ENCODE results near the gene ZBTB37. TPM values are rescaled to one million over a fixed set of nuclear protein-coding genes. Genes with fewer than 3 reads are reported as not detected.
A peak's percentile ranks its signal among the peaks of the same experiment; 100 is the strongest.
"Not testable (repeated sequence)": the region's sequence is repeated elsewhere in the genome, so short reads cannot be mapped to it uniquely, and the experiment has no call there.

ZBTB37 gene
- total RNA-seq, 1 experiment from 2014 or later: 6.1 TPM

GRCh38 chr1:173871500-173871899 is 3.3 kb downstream of the ZBTB37 start:
- Histone ChIP-seq H3K27me3 (ENCODE audit: control insufficient read depth, insufficient read depth, low read length) (no peaks in the 10 kb centered on the region), H3K36me3 (replicated peaks; ENCODE audit: control insufficient read depth, insufficient read depth, low read length) (peaks cover 10% of the 10 kb centered on the region), H3K4me3 (ENCODE audit: insufficient read depth, low read depth, low read length) (no peak overlapping the region)
- no peak for DNase-seq

- no peak for DNase-seq
- Histone ChIP-seq H3K36me3 (replicated peaks; ENCODE audit: control insufficient read depth, insufficient read depth, low read length) (peaks cover 3% of the 10 kb centered on the region; the same call in 1 of the 2 replicates), H3K4me3 (ENCODE audit: insufficient read depth, low read depth, low read length) (no peak overlapping the region), H3K27me3 (ENCODE audit: control insufficient read depth, insufficient read depth, low read length) (no peaks in the 10 kb centered on the region)
Measured at GRCh38 chr1:173876732-173877131, 8.6 kb downstream of the ZBTB37 start.

GRCh38 chr1:173878251-173878650 is 10.1 kb downstream of the ZBTB37 start:
- DNase-seq: no peak
- no peaks in the 10 kb centered on the region for H3K27me3 ChIP-seq (ENCODE audit: control insufficient read depth, insufficient read depth, low read length)
- no peak overlapping the region for H3K4me3 ChIP-seq (ENCODE audit: insufficient read depth, low read depth, low read length)
- peaks cover 3% of the 10 kb centered on the region; the same call in 1 of the 2 replicates for H3K36me3 ChIP-seq (replicated peaks; ENCODE audit: control insufficient read depth, insufficient read depth, low read length)

GRCh38 chr1:173881117-173881516 is 12.9 kb downstream of the ZBTB37 start:
- H3K4me3 ChIP-seq (ENCODE audit: insufficient read depth, low read depth, low read length); H3K27me3 ChIP-seq (ENCODE audit: control insufficient read depth, insufficient read depth, low read length); H3K36me3 ChIP-seq (replicated peaks; ENCODE audit: control insufficient read depth, insufficient read depth, low read length); DNase-seq: not testable (repeated sequence)

- no peaks in the 10 kb centered on the region; the same call in 1 of the 2 replicates for H3K36me3 ChIP-seq (replicated peaks; ENCODE audit: control insufficient read depth, insufficient read depth, low read length)
- no peaks in the 10 kb centered on the region for H3K27me3 ChIP-seq (ENCODE audit: control insufficient read depth, insufficient read depth, low read length)
- no peak for DNase-seq
- H3K4me3 ChIP-seq (ENCODE audit: insufficient read depth, low read depth, low read length): no peak overlapping the region
Measured at GRCh38 chr1:173884701-173885100, 16.5 kb downstream of the ZBTB37 start.

- H3K4me3 ChIP-seq (ENCODE audit: insufficient read depth, low read depth, low read length): no peak overlapping the region
- DNase-seq: no peak
- H3K27me3 ChIP-seq (ENCODE audit: control insufficient read depth, insufficient read depth, low read length): no peaks in the 10 kb centered on the region
- H3K36me3 ChIP-seq (replicated peaks; ENCODE audit: control insufficient read depth, insufficient read depth, low read length): no peaks in the 10 kb centered on the region; the same call in 1 of the 2 replicates
Measured at GRCh38 chr1:173886746-173887611, 18.8 kb downstream of the ZBTB37 start.

- H3K27me3 ChIP-seq (ENCODE audit: control insufficient read depth, insufficient read depth, low read length): no peaks in the 10 kb centered on the region
- no peak overlapping the region for H3K4me3 ChIP-seq (ENCODE audit: insufficient read depth, low read depth, low read length)
- H3K36me3 ChIP-seq (replicated peaks; ENCODE audit: control insufficient read depth, insufficient read depth, low read length): no peaks in the 10 kb centered on the region; the same call in 1 of the 2 replicates
- no peak for DNase-seq
Measured at GRCh38 chr1:173887627-173888026, 19.4 kb downstream of the ZBTB37 start.

GRCh38 chr1:173888749-173889148 is 20.6 kb downstream of the ZBTB37 start:
- Histone ChIP-seq H3K4me3 (ENCODE audit: insufficient read depth, low read depth, low read length) (no peak overlapping the region), H3K36me3 (replicated peaks; ENCODE audit: control insufficient read depth, insufficient read depth, low read length) (no peaks in the 10 kb centered on the region; the same call in 1 of the 2 replicates), H3K27me3 (ENCODE audit: control insufficient read depth, insufficient read depth, low read length) (no peaks in the 10 kb centered on the region)
- peak; percentile 11 for DNase-seq

- Histone ChIP-seq H3K4me3 (ENCODE audit: insufficient read depth, low read depth, low read length) (no peak overlapping the region), H3K36me3 (replicated peaks; ENCODE audit: control insufficient read depth, insufficient read depth, low read length) (no peaks in the 10 kb centered on the region; the same call in 1 of the 2 replicates), H3K27me3 (ENCODE audit: control insufficient read depth, insufficient read depth, low read length) (no peaks in the 10 kb centered on the region)
- DNase-seq: no peak
Measured at GRCh38 chr1:173889885-173890284, 21.7 kb downstream of the ZBTB37 start.

- no peak for DNase-seq
- Histone ChIP-seq H3K36me3 (replicated peaks; ENCODE audit: control insufficient read depth, insufficient read depth, low read length) (no peaks in the 10 kb centered on the region), H3K27me3 (ENCODE audit: control insufficient read depth, insufficient read depth, low read length) (no peaks in the 10 kb centered on the region), H3K4me3 (ENCODE audit: insufficient read depth, low read depth, low read length) (no peak overlapping the region)
Measured at GRCh38 chr1:173893611-173894010, 25.4 kb downstream of the ZBTB37 start.

GRCh38 chr1:173894189-173894588 is 26.0 kb downstream of the ZBTB37 start:
- no peak overlapping the region for H3K4me3 ChIP-seq (ENCODE audit: insufficient read depth, low read depth, low read length)
- no peak for DNase-seq
- H3K36me3 ChIP-seq (replicated peaks; ENCODE audit: control insufficient read depth, insufficient read depth, low read length): no peaks in the 10 kb centered on the region
- H3K27me3 ChIP-seq (ENCODE audit: control insufficient read depth, insufficient read depth, low read length): no peaks in the 10 kb centered on the region

GRCh38 chr1:173900427-173900826 is 32.2 kb downstream of the ZBTB37 start:
- no peak overlapping the region for H3K4me3 ChIP-seq (ENCODE audit: insufficient read depth, low read depth, low read length)
- H3K36me3 ChIP-seq (replicated peaks; ENCODE audit: control insufficient read depth, insufficient read depth, low read length): no peaks in the 10 kb centered on the region
- H3K27me3 ChIP-seq (ENCODE audit: control insufficient read depth, insufficient read depth, low read length): no peaks in the 10 kb centered on the region
- no peak for DNase-seq

GRCh38 chr1:173900992-173901391 is 32.8 kb downstream of the ZBTB37 start:
- DNase-seq: no peak

GRCh38 chr1:173903827-173904531 is 35.8 kb downstream of the ZBTB37 start:
- no peaks in the 10 kb centered on the region for H3K27me3 ChIP-seq (ENCODE audit: control insufficient read depth, insufficient read depth, low read length)
- no peaks in the 10 kb centered on the region for H3K36me3 ChIP-seq (replicated peaks; ENCODE audit: control insufficient read depth, insufficient read depth, low read length)
- no peak overlapping the region for H3K4me3 ChIP-seq (ENCODE audit: insufficient read depth, low read depth, low read length)
- no peak for DNase-seq

More at GRCh38 chr1:173900992-173901391, 32.8 kb downstream of the ZBTB37 start:
- H3K27me3 ChIP-seq (ENCODE audit: control insufficient read depth, insufficient read depth, low read length): no peaks in the 10 kb centered on the region
- H3K36me3 ChIP-seq (replicated peaks; ENCODE audit: control insufficient read depth, insufficient read depth, low read length): no peaks in the 10 kb centered on the region
- H3K4me3 ChIP-seq (ENCODE audit: insufficient read depth, low read depth, low read length): no peak overlapping the region

- Histone ChIP-seq H3K4me3 (ENCODE audit: insufficient read depth, low read depth, low read length) (no peak overlapping the region), H3K27me3 (ENCODE audit: control insufficient read depth, insufficient read depth, low read length) (no peaks in the 10 kb centered on the region), H3K36me3 (replicated peaks; ENCODE audit: control insufficient read depth, insufficient read depth, low read length) (no peaks in the 10 kb centered on the region)
- DNase-seq: no peak
Measured at GRCh38 chr1:173913111-173913510, 44.9 kb downstream of the ZBTB37 start.
